HG03135 (cell line): Measurements from ENCODE around the gene RAB1A.

Experiments
- ATAC-seq: cut with Tn5 transposase; IDR thresholded peaks from one replicate; pipeline ENCODE4 v1.9.1; 2021; ENCODE audit warnings: mild to moderate bottlenecking, moderate library complexity; ENCODE audit not compliant: unreplicated experiment

Gene RAB1A

GRCh38 chr2:65097844-65098243 is 32.1 kb downstream of the RAB1A start:
- no peak for ATAC-seq

- no peak for ATAC-seq
Measured at GRCh38 chr2:65096948-65097347, 33.0 kb downstream of the RAB1A start.

GRCh38 chr2:65093211-65093610 is 36.7 kb downstream of the RAB1A start:
- no peak for ATAC-seq

GRCh38 chr2:65092791-65093190 is 37.1 kb downstream of the RAB1A start:
- no peak for ATAC-seq

GRCh38 chr2:65085148-65085547 is 44.8 kb downstream of the RAB1A start:
- ATAC-seq, result no peak

- ATAC-seq, result no peak
Measured at GRCh38 chr2:65081232-65081685, 48.6 kb downstream of the RAB1A start.

GRCh38 chr2:65079017-65079416 is 50.9 kb downstream of the RAB1A start:
- ATAC-seq, result no peak

- no peak for ATAC-seq
Measured at GRCh38 chr2:65077898-65078297, 52.0 kb downstream of the RAB1A start.

GRCh38 chr2:65076345-65076710 is 53.6 kb downstream of the RAB1A start:
- ATAC-seq, result no peak

- no peak for ATAC-seq
Measured at GRCh38 chr2:65075605-65076344, 54.1 kb downstream of the RAB1A start.

- ATAC-seq, result no peak
Measured at GRCh38 chr2:65075176-65075575, 54.7 kb downstream of the RAB1A start.

- no peak for ATAC-seq
Measured at GRCh38 chr2:65073879-65074565, 55.9 kb downstream of the RAB1A start.

GRCh38 chr2:65072181-65072970 is 57.5 kb downstream of the RAB1A start:
- peak; percentile 61 for ATAC-seq

GRCh38 chr2:65071499-65072180 is 58.3 kb downstream of the RAB1A start:
- ATAC-seq, result no peak

- no peak for ATAC-seq
Measured at GRCh38 chr2:65070856-65071255, 59.0 kb downstream of the RAB1A start.

GRCh38 chr2:65070172-65070830 is 59.6 kb downstream of the RAB1A start:
- no peak for ATAC-seq

GRCh38 chr2:65069439-65069824 is 60.5 kb downstream of the RAB1A start:
- ATAC-seq, result no peak

- ATAC-seq, result no peak
Measured at GRCh38 chr2:65067806-65068553, 61.9 kb downstream of the RAB1A start.

GRCh38 chr2:65064728-65065552 is 65.0 kb downstream of the RAB1A start:
- peak; percentile 78 for ATAC-seq
